B cell (primary cell): ENCODE measurements around the gene RER1. TPM values are rescaled to one million over a fixed set of nuclear protein-coding genes. Genes with fewer than 3 reads are reported as not detected.

Experiments used
- ATAC-seq: fragments of 200-7000 bp; cut with Tn5 transposase; one replicate; pipeline ENCODE4 v1.10.0; 2021; ENCODE audit warnings: low read depth, mild to moderate bottlenecking, moderate number of reproducible peaks, moderate library complexity
- CTCF ChIA-PET: fragments of 350-600 bp; sonication (Branson Sonifier 250); formaldehyde crosslinking; loops from one replicate; lab custom pipeline; 2021; ENCODE audit warnings: antibody characterized with exemption, inconsistent platforms; lab: Charles Lee
- POLR2A ChIA-PET: fragments of 350-600 bp; sonication (Branson Sonifier 250); formaldehyde crosslinking; loops from one replicate; lab custom pipeline; 2021; ENCODE audit warnings: antibody characterized with exemption; lab: Charles Lee
- DNase-seq: peaks from one replicate; pipeline ENCODE4 v3.0.0; 2013
- H2AFZ ChIP-seq: 2 replicates; pipeline ENCODE4 v1.6.1; 2012; ENCODE audit warnings: mild to moderate bottlenecking, low read depth, low read length; ENCODE audit not compliant: insufficient read depth, poor library complexity, severe bottlenecking
- H3K27ac ChIP-seq, 2 donors: 1 replicate in 1 of 2; 2 replicates in 1 of 2; pipeline ENCODE4 v1.5.1; 2012 to 2013; ENCODE audit warnings: low read length in 2 of 2, mild to moderate bottlenecking in 2 of 2, moderate library complexity in 1 of 2
- H3K27me3 ChIP-seq, 4 experiments: fragments of 200-600 bp in 1 of 4; sonication (generic) in 1 of 4; replicated peaks in 1 of 4; 1 replicate in 2 of 4; 2 replicates in 2 of 4; pipeline versions ENCODE4 v1.6.1 to v1.7.0; 2013 to 2016; ENCODE audit warnings: low read length in 3 of 4, mild to moderate bottlenecking in 2 of 4, mixed read lengths in 1 of 4, moderate library complexity in 1 of 4; ENCODE audit not compliant: insufficient read depth in 4 of 4, control insufficient read depth in 3 of 4; ENCODE audit errors: control extremely low read depth in 1 of 4
- H3K36me3 ChIP-seq, 2 experiments: replicated peaks in 1 of 2; 1 replicate in 1 of 2; 2 replicates in 1 of 2; pipeline versions ENCODE4 v1.6.1 to v1.7.1; 2013; ENCODE audit warnings: low read length in 1 of 2; ENCODE audit not compliant: insufficient read depth in 2 of 2, control insufficient read depth in 1 of 2; ENCODE audit errors: control extremely low read depth in 1 of 2, extremely low read depth in 1 of 2
- H3K4me1 ChIP-seq, 2 donors: fragments of 200-600 bp in 1 of 2; sonication (generic) in 1 of 2; 1 replicate in 1 of 2; 2 replicates in 1 of 2; pipeline versions ENCODE4 v1.5.1 to v1.6.1; 2013 to 2017; ENCODE audit warnings: low read length in 2 of 2; ENCODE audit not compliant: control insufficient read depth in 2 of 2, insufficient read depth in 2 of 2
- H3K4me2 ChIP-seq: replicated peaks from 2 replicates; pipeline ENCODE3; 2012; ENCODE audit warnings: mild to moderate bottlenecking, low read depth, low read length; ENCODE audit not compliant: poor library complexity, severe bottlenecking
- H3K4me3 ChIP-seq, 5 experiments: fragments of 200-600 bp in 1 of 5; sonication (generic) in 1 of 5; 1 replicate in 3 of 5; 2 replicates in 2 of 5; pipeline versions ENCODE4 v1.5.1 to v1.7.0; 2011 to 2016; ENCODE audit warnings: low read length in 4 of 5, mild to moderate bottlenecking in 4 of 5, low read depth in 2 of 5, control low read depth in 1 of 5, moderate library complexity in 1 of 5; ENCODE audit not compliant: insufficient read depth in 1 of 5; ENCODE audit errors: control extremely low read depth in 1 of 5, extremely low read depth in 1 of 5
- H3K79me2 ChIP-seq: fragments of 200-600 bp; sonication (generic); one replicate; pipeline ENCODE4 v1.6.0; 2016; ENCODE audit warnings: low read length; ENCODE audit not compliant: control insufficient read depth, insufficient read depth
- H3K9ac ChIP-seq: fragments of 200-600 bp; sonication (generic); 2 replicates; pipeline ENCODE4 v1.6.1; 2017; ENCODE audit warnings: mild to moderate bottlenecking, low read length, moderate library complexity
- H3K9me3 ChIP-seq, 3 donors: one replicate each; pipeline versions ENCODE4 v1.6.1 to v1.7.1; 2013; ENCODE audit warnings: low read length in 2 of 3; ENCODE audit not compliant: control insufficient read depth in 2 of 3, insufficient read depth in 1 of 3; ENCODE audit errors: control extremely low read depth in 1 of 3
- H4K20me1 ChIP-seq: 2 replicates; pipeline ENCODE4 v1.6.0; 2012; ENCODE audit warnings: mild to moderate bottlenecking, low read length; ENCODE audit not compliant: insufficient read depth, control insufficient read depth, poor library complexity, severe bottlenecking
- H3K27ac Mint-ChIP-seq: one replicate; pipeline ENCODE4 v1.8.0; 2021; ENCODE audit warnings: mixed read lengths
- H3K27me3 Mint-ChIP-seq: one replicate; pipeline ENCODE4 v1.8.0; 2021; ENCODE audit warnings: mixed read lengths
- H3K4me1 Mint-ChIP-seq: one replicate; pipeline ENCODE4 v1.8.0; 2021; ENCODE audit warnings: mixed read lengths
- H3K4me3 Mint-ChIP-seq: one replicate; pipeline ENCODE4 v1.8.0; 2021; ENCODE audit warnings: mixed read lengths
- H3K9me3 Mint-ChIP-seq: one replicate; pipeline ENCODE4 v1.8.0; 2022; ENCODE audit warnings: mixed read lengths; ENCODE audit not compliant: insufficient read depth
- EZH2 ChIP-seq: IDR thresholded peaks from 2 replicates; pipeline ENCODE4 v1.6.1; 2012; ENCODE audit warnings: borderline replicate concordance, low read depth, mild to moderate bottlenecking, moderate library complexity, low read length; ENCODE audit not compliant: insufficient read depth, poor library complexity, severe bottlenecking
- WGBS: methylation state at CpG from one replicate; pipeline ENCODE4 v1.1.5; 2013; ENCODE audit warnings: missing lambda C conversion rate; ENCODE audit not compliant: insufficient coverage; 5-methylcytosine and 5-hydroxymethylcytosine counted together
- intact Hi-C: fragments of 100-400 bp; cut with micrococcal nuclease; formaldehyde crosslinking; loops from one replicate; pipeline ENCODE4 v1.10.0; 2022
- polyA plus RNA-seq: library from polyadenylated mRNA; depleted of rRNA; stranded (reverse); fragments of >200 nt; gene quantifications from 2 replicates; pipeline ENCODE4 v1.2.3, GENCODE V29; 2012
- total RNA-seq, 2 donors: library from RNA; stranded (reverse); fragments of 120-200 nt in 1 of 2; gene quantifications; 1 replicate in 1 of 2; 2 replicates in 1 of 2; pipeline versions ENCODE4 v1.2.3 to v1.2.4, GENCODE V29; 2013 to 2022
- TF ChIP-seq, protein P1 (sequence below): fragments of 200-600 bp; IDR thresholded peaks from one replicate; pipeline ENCODE4 v1.8.0; 2022; ENCODE audit warnings: antibody characterized with exemption, mild to moderate bottlenecking

The RER1 gene
- total and polyA plus RNA-seq, 2 donors (not counting 1 experiment from before 2014, with no cell fraction given): 78.5 to 118 TPM

DNA sequence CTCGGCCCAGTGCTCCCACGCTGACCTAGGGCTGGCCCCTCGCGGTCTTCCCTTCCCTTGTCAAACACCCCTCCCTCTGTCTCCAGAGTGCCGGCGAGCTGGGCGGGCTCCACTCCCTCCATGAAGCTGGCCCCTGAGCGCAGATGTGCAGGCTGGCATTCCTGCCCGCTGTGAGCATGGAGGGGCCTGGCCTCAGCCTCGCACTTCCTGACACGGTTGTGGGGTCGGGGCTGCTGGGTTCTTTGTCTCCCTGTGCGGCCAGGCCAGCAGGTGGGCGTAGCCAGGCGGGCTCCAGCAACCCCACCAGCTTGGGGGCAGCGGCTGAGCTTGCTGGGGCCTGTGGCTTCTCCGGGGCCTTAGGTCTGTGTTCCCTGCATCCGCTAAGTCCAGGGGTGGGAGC lies 34.9 kb downstream of the RER1 start:
- peaks cover 0 to 28% (median 11%) of the 10 kb centered on the region in 3 donors for H3K9me3 ChIP-seq
- intact Hi-C loops: no loop called here
- Mint-ChIP-seq H3K4me1 (no peaks in the 10 kb centered on the region), H3K27me3 (no peaks in the 10 kb centered on the region), H3K27ac (no peak overlapping the region), H3K4me3 (no peak overlapping the region), H3K9me3 (no peaks in the 10 kb centered on the region)
- H3K4me1 ChIP-seq: no peaks in the 10 kb centered on the region
- H3K4me3 ChIP-seq: no peak overlapping the region
- H3K9ac ChIP-seq: no peak overlapping the region
- ChIA-PET POLR2A (no interaction called here), CTCF (no interaction called here)
- no peaks in the 10 kb centered on the region for H3K79me2 ChIP-seq
- H3K36me3 ChIP-seq: no peaks in the 10 kb centered on the region
- DNase-seq (no peak), ATAC-seq (no peak)
- peaks cover 0 to 6% (median 0%) of the 10 kb centered on the region in 4 experiments for H3K27me3 ChIP-seq
- WGBS: 92% methylated on average over 17 of the region's 18 CpGs
- H2AFZ ChIP-seq: no peak overlapping the region
- no peaks in the 10 kb centered on the region for H4K20me1 ChIP-seq
- no peak for TF ChIP-seq EZH2
- TF ChIP-seq, protein P1, sequence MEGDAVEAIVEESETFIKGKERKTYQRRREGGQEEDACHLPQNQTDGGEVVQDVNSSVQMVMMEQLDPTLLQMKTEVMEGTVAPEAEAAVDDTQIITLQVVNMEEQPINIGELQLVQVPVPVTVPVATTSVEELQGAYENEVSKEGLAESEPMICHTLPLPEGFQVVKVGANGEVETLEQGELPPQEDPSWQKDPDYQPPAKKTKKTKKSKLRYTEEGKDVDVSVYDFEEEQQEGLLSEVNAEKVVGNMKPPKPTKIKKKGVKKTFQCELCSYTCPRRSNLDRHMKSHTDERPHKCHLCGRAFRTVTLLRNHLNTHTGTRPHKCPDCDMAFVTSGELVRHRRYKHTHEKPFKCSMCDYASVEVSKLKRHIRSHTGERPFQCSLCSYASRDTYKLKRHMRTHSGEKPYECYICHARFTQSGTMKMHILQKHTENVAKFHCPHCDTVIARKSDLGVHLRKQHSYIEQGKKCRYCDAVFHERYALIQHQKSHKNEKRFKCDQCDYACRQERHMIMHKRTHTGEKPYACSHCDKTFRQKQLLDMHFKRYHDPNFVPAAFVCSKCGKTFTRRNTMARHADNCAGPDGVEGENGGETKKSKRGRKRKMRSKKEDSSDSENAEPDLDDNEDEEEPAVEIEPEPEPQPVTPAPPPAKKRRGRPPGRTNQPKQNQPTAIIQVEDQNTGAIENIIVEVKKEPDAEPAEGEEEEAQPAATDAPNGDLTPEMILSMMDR: no peak
- H3K4me2 ChIP-seq: no peak overlapping the region
- no peak overlapping the region for H3K27ac ChIP-seq

DNA sequence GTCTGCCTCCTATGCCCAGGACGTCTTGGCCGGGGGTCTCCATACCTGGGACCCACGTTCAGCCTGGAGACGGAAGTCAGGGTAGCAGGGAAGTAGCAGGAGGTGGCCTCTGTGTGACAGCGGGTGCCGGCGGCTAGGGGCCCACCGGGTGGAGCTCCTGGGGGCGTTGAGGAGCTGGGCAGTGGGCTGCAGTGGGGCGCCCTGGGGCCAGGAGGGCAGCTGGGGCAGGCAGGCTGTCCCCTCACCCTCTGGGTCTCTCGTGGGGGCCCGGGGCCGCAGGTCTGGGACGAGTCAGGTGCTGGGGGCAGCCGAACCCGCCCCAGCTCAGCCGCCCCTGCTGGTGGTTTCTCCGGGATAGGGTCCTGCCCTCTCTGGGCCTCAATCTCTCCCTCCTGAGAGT lies 35.4 kb downstream of the RER1 start:
- Histone ChIP-seq H3K79me2 (no peaks in the 10 kb centered on the region), H3K27me3 (peaks cover 0 to 6% (median 0%) of the 10 kb centered on the region in 4 experiments), H3K36me3 (no peaks in the 10 kb centered on the region), H3K9me3 (peaks cover 0 to 28% (median 11%) of the 10 kb centered on the region in 3 donors), H3K4me3 (no peak overlapping the region), H3K4me2 (no peak overlapping the region), H2AFZ (no peak overlapping the region), H4K20me1 (no peaks in the 10 kb centered on the region), H3K9ac (no peak overlapping the region), H3K4me1 (no peaks in the 10 kb centered on the region), H3K27ac (no peak overlapping the region)
- no peak overlapping the region for H3K27ac Mint-ChIP-seq
- DNase-seq (no peak), ATAC-seq (no peak)
- POLR2A ChIA-PET: no interaction called here
- TF ChIP-seq, protein P1: no peak
- no peak for TF ChIP-seq EZH2
- no peaks in the 10 kb centered on the region for H3K9me3 Mint-ChIP-seq
- no peaks in the 10 kb centered on the region for H3K27me3 Mint-ChIP-seq
- intact Hi-C loops: no loop called here
- 82% methylated on average over 17 of the region's 18 CpGs for WGBS
- CTCF ChIA-PET: no interaction called here
- H3K4me1 Mint-ChIP-seq: no peaks in the 10 kb centered on the region
- no peak overlapping the region for H3K4me3 Mint-ChIP-seq
